ENCODE data around the gene CTNNB1.
"Not testable (repeated sequence)": the region's sequence is repeated elsewhere in the genome, so short reads cannot be mapped to it uniquely, and the experiment has no call there.

Gene CTNNB1

DNA sequence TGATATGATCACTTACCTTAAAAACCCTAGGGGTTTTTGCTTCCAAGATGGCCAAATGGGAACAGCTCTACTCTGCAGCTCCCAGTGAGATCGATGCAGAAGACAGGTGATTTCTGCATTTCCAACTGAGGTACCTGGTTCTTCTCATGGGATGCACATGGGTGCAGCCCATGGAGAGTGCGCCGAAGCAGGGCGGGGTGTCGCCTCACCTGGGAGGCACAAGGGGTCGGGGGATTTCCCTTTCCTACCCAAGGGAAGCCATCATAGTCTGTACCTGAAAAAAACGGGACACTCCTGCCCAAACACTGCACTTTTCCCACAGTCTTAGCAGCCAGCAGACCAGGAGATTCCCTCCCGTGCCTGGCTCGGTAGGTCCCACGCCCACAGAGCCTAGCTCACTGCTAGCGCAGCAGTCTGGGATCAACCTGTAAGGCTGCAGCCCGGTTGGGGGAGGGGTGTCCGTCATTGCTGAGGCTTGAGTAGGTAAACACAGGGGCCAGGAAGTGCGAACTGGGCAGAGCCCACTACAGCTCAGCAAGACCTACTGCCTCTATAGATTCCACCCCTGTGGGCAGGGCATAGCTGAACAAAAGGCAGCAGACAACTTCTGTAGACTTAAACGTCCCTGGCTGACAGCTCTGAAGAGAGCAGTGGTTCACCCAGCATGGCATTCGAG, 78.6 kb downstream of the CTNNB1 start:
- intact Hi-C loops (cut with DNase I): no loop called here

DNA sequence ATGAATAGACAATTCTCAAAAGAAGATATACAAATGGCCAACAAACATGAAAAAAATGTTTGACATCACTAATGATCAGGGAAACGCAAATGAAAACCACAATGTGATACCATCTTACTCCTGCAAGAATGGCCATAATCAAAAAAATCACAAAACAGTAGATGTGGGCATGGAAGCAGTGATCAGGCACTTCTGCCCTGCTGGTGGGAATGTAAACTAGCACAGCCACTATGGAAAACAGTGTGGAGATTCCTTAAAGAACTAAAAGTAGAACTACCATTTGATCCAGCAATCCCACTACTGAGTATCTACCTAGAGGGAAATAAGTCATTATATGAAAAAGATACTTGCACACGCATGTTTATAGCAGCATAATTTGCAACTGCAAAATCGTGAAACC, 85.6 kb downstream of the CTNNB1 start:
- intact Hi-C loops (cut with DNase I): not testable (repeated sequence)

More for the DNA sequence above, 78.6 kb downstream of the CTNNB1 start:
- DNase-seq: no peak

DNA sequence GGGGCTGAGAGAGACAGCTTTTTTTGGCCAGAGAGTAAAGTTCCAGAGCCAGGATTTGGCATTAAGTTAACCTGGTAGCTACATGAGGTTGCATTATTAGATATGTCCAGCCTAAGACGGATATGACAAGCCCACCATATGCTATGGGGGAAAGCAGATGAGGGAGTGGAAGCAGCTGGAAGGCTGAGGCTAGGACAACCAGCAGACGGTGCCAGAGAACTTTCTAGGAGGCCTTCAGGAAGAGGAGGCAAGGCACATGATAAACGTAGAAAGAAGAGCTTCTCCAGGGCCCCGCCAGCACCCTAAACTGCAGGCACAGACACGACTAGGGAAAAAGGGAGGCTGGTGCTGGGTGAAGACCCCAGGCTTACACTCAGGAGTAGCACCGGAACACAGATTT, 87.0 kb downstream of the CTNNB1 start:
- DNase-seq: no peak
- intact Hi-C loops (cut with DNase I): no loop called here

More for the DNA sequence above, 85.6 kb downstream of the CTNNB1 start:
- DNase-seq: not testable (repeated sequence)

DNA sequence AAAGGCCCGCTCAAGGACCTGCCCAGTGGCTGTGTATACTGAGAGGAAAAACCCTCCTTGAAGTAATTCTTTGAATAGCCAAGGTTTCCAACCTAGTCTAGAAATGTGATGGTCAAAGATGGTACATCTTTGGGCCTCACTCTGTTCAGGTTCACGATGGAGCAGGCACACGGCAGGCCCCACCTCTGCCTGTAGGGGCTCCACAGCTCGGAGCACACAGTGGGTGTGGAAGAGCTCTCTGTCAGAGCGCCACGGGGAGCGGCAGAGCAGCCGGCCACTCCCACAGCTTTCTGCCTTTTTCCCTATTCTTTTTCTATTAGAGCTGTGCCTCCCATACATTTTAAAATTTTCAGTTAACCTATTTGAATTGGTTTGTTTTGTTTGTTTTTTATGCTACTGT, 89.5 kb downstream of the CTNNB1 start:
- no peak for DNase-seq
- intact Hi-C loops (cut with DNase I): no loop called here

All from head of caudate nucleus (tissue), 42 donors.